PC-3 (cell line): ENCODE measurements around the gene FALEC. TPM values are rescaled to one million over a fixed set of nuclear protein-coding genes. Genes with fewer than 3 reads are reported as not detected.

Experiments
- ATAC-seq: fragments of 200-7000 bp; cut with Tn5 transposase; 2 replicates; pipeline ENCODE4 v1.9.1; 2020; ENCODE audit warnings: mild to moderate bottlenecking, moderate library complexity
- BruUV-seq: library from RNA; stranded (reverse); fragments of 400-500 nt; replicated peaks from 2 replicates; lab custom pipeline; 2021; lab: Mats Ljungman, UMichigan
- CTCF ChIA-PET: fragments of 300-600 bp; sonication (Branson Sonifier 250); formaldehyde crosslinking; loops from one replicate; lab custom pipeline; 2022; ENCODE audit warnings: antibody characterized with exemption; lab: Charles Lee
- POLR2A ChIA-PET: fragments of 300-600 bp; sonication (Branson Sonifier 250); formaldehyde crosslinking; loops from one replicate; lab custom pipeline; 2022; ENCODE audit warnings: antibody characterized with exemption; ENCODE audit not compliant: unreplicated experiment; lab: Charles Lee
- DNase-seq: peaks from one replicate; pipeline ENCODE4 v3.0.0-alpha.2; 2015
- H2AFZ ChIP-seq: fragments of 300-600 bp; sonication (generic); 2 replicates; pipeline ENCODE4 v1.6.0; 2016; ENCODE audit warnings: antibody characterized with exemption, low read length
- H3F3A ChIP-seq: fragments of 300-600 bp; sonication (generic); one replicate; pipeline ENCODE4 v1.6.0; 2017; ENCODE audit warnings: antibody characterized with exemption, low read length, control low read depth, mild to moderate bottlenecking; ENCODE audit not compliant: unreplicated experiment
- H3K27ac ChIP-seq: fragments of 300-600 bp; sonication (generic); 2 replicates; pipeline ENCODE4 v1.5.1; 2016; ENCODE audit warnings: mild to moderate bottlenecking, low read length
- H3K27me3 ChIP-seq: fragments of 300-600 bp; sonication (generic); 2 replicates; pipeline ENCODE4 v1.6.1; 2016; ENCODE audit warnings: low read length, mixed read lengths
- H3K36me3 ChIP-seq: fragments of 300-600 bp; sonication (generic); 2 replicates; pipeline ENCODE4 v1.6.1; 2016; ENCODE audit warnings: low read depth, mixed run types, low read length, mixed read lengths
- H3K4me1 ChIP-seq: fragments of 300-600 bp; sonication (generic); 2 replicates; pipeline ENCODE4 v1.5.1; 2016; ENCODE audit warnings: low read length; ENCODE audit not compliant: insufficient read depth
- H3K4me2 ChIP-seq: fragments of 300-600 bp; sonication (generic); 2 replicates; pipeline ENCODE4 v1.6.0; 2016; ENCODE audit warnings: low read length
- H3K4me3 ChIP-seq: fragments of 300-600 bp; sonication (generic); 2 replicates; pipeline ENCODE4 v1.5.1; 2016; ENCODE audit warnings: mild to moderate bottlenecking, low read length, mixed read lengths
- H3K79me2 ChIP-seq: fragments of 300-600 bp; sonication (generic); 2 replicates; pipeline ENCODE4 v1.6.1; 2017; ENCODE audit warnings: low read length, mixed read lengths
- H3K9ac ChIP-seq: fragments of 300-600 bp; sonication (generic); 2 replicates; pipeline ENCODE4 v1.6.0; 2016; ENCODE audit warnings: mild to moderate bottlenecking, low read length
- H3K9me2 ChIP-seq: fragments of 300-600 bp; sonication (generic); replicated peaks from 2 replicates; pipeline ENCODE4 v1.6.1; 2016; ENCODE audit warnings: mixed run types, low read length, mixed read lengths
- H3K9me3 ChIP-seq: fragments of 300-600 bp; sonication (generic); 2 replicates; pipeline ENCODE4 v1.6.1; 2016; ENCODE audit warnings: low read length, mixed read lengths
- H4K20me1 ChIP-seq: fragments of 300-600 bp; sonication (generic); 2 replicates; pipeline ENCODE4 v1.6.1; 2016; ENCODE audit warnings: low read length, mixed read lengths
- CTCF ChIP-seq: fragments of 300-600 bp; sonication (generic); conservative IDR thresholded peaks from 2 replicates; pipeline ENCODE4 v1.5.1; 2017; ENCODE audit warnings: antibody characterized with exemption, low read depth, mild to moderate bottlenecking, low read length
- EZH2 ChIP-seq: fragments of 300-600 bp; sonication (generic); IDR thresholded peaks from one replicate; pipeline ENCODE4 v1.6.1; 2017; ENCODE audit warnings: antibody characterized with exemption, mild to moderate bottlenecking, low read length; ENCODE audit not compliant: unreplicated experiment
- EZH2phosphoT487 ChIP-seq: fragments of 300-600 bp; sonication (generic); IDR thresholded peaks from 2 replicates; pipeline ENCODE4 v1.6.1; 2018; ENCODE audit warnings: mild to moderate bottlenecking, antibody characterized with exemption, low read length, borderline replicate concordance
- intact Hi-C: fragments of 100-400 bp; cut with micrococcal nuclease; formaldehyde crosslinking; loops from 2 replicates; pipeline ENCODE4 v1.9.0; 2023
- total RNA-seq: library from RNA; depleted of rRNA; stranded (reverse); fragments of >200 nt; gene quantifications from 2 replicates; pipeline ENCODE4 v1.2.3, GENCODE V29; 2014

FALEC gene
- total RNA-seq, 1 experiment from 2014 or later = 0.73 TPM

- ATAC-seq (no peak), DNase-seq (no peak)
- Histone ChIP-seq H3F3A (no peaks in the 10 kb centered on the region), H3K27ac (no peak overlapping the region), H3K79me2 (no peaks in the 10 kb centered on the region), H3K36me3 (no peaks in the 10 kb centered on the region), H3K27me3 (no peaks in the 10 kb centered on the region), H2AFZ (no peak overlapping the region), H3K4me1 (peaks cover 4% of the 10 kb centered on the region; the same call in 1 of the 2 replicates), H3K9ac (no peak overlapping the region), H3K9me3 (no peaks in the 10 kb centered on the region), H3K9me2 (no peaks in the 10 kb centered on the region), H3K4me2 (no peak overlapping the region), H4K20me1 (no peaks in the 10 kb centered on the region), H3K4me3 (no peak overlapping the region)
- intact Hi-C loops = no loop called here
- TF ChIP-seq EZH2 = no peak
- CTCF ChIA-PET = no interaction called here
- POLR2A ChIA-PET = no interaction called here
- no TSS peak for BruUV-seq
Measured at GRCh38 chr1:150521196-150521968, 5.8 kb downstream of the FALEC start.

DNA sequence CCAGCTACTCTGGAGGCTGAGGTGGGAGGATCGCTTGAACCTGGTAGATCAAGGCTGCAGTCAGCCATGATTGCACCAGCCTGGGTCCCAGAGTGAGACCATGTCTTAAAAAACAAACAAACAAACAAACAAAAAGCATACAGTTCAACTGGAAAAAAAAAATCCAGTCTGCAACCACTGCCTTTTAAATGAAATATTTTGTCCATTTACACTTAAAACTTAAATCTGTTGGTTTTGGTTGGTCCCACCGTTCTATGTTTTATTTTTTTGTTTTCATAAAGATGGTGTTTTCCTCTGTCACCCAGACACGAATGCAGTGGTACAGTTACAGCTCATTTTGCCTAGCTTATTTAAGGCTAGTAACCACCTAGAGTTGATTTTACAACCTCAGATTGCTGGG, 9.8 kb downstream of the FALEC start:
- ChIA-PET CTCF (no interaction called here), POLR2A (no interaction called here)
- Histone ChIP-seq H3K27me3 (no peaks in the 10 kb centered on the region), H3K9me2 (no peaks in the 10 kb centered on the region), H3K36me3 (no peaks in the 10 kb centered on the region), H3K9me3 (no peaks in the 10 kb centered on the region), H2AFZ (no peak overlapping the region), H3K4me3 (no peak overlapping the region), H4K20me1 (no peaks in the 10 kb centered on the region), H3K27ac (no peak overlapping the region), H3F3A (peaks cover 5% of the 10 kb centered on the region), H3K4me2 (no peak overlapping the region), H3K4me1 (peaks cover 13% of the 10 kb centered on the region; the same call in 1 of the 2 replicates), H3K79me2 (no peaks in the 10 kb centered on the region), H3K9ac (no peak overlapping the region)
- TF ChIP-seq EZH2phosphoT487 (no peak), CTCF (no peak), EZH2 (no peak)
- DNase-seq (no peak), ATAC-seq (no peak)
- intact Hi-C loops = loop anchor here (5.0 kb wide), 1 partner anchor 38 kb away; the partner anchor contains the start of gene TARS2
- no TSS peak for BruUV-seq

DNA sequence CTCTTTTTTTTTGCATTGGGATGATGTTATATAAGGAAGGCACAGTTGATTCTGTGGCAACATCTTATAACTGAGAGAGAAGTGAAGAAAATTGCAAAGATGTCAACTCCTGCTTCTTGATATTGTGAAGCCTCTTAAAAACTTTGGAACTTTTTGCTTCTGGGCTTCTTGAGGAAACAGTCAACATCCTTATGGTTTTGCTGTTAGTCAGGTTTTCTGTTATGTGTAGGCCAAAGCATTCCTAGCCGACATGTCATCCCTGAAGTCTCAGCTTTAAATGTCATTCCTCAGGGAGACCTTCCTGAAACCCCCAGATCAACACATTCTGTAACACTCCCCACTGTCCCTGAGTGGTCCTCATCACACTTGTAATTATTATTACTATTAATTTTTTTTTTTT, 12.6 kb downstream of the FALEC start:
- Histone ChIP-seq H3K27me3 (no peaks in the 10 kb centered on the region), H3K36me3 (no peaks in the 10 kb centered on the region), H3K27ac (no peak overlapping the region), H3K4me1 (peaks cover 13% of the 10 kb centered on the region; the same call in 1 of the 2 replicates), H3K4me2 (no peak overlapping the region), H3K79me2 (no peaks in the 10 kb centered on the region), H3K9ac (no peak overlapping the region), H3F3A (peaks cover 5% of the 10 kb centered on the region), H3K4me3 (no peak overlapping the region), H3K9me2 (no peaks in the 10 kb centered on the region), H4K20me1 (no peaks in the 10 kb centered on the region), H2AFZ (no peak overlapping the region), H3K9me3 (no peaks in the 10 kb centered on the region)
- ATAC-seq (peak; percentile 30; the same call in 1 of the 2 replicates), DNase-seq (peak; percentile 46)
- TF ChIP-seq EZH2 = no peak
- TF ChIP-seq EZH2phosphoT487 = no peak
- no peak for TF ChIP-seq CTCF
- BruUV-seq = no TSS peak
- ChIA-PET POLR2A (interaction anchor here (0.7 kb wide), 1 partner anchor 11 kb away, joined by 3 read pairs; no protein-coding TSS in a partner anchor), CTCF (no interaction called here)
- intact Hi-C loops = loop anchor here (5.0 kb wide), 1 partner anchor 41 kb away; the partner anchor contains the start of gene TARS2
